ENCODE results near the gene METAP1. TPM values are rescaled to one million over a fixed set of nuclear protein-coding genes. Genes with fewer than 3 reads are reported as not detected.

METAP1 gene
- total and polyA plus RNA-seq, 8 donors, result 11.4 to 20.8 (median 16.5) TPM

- H3K9me3 ChIP-seq, result no peaks in the 10 kb centered on the region
- H3K4me1 ChIP-seq, result peaks cover 0 to 7% (median 7%) of the 10 kb centered on the region in 3 donors
- no peak for TF ChIP-seq CTCF (IDR thresholded peaks at IDR 0.05)
- ATAC-seq (no peak), FAIRE-seq (no peak), DNase-seq (peak in 3 of 6 donors; percentile 13 to 67 (median 28))
- H3K27me3 ChIP-seq, result no peaks in the 10 kb centered on the region
- WGBS, 2 donors, result 92 to 93% methylated on average over 37 to 39 of the region's 39 CpGs
- H3K36me3 ChIP-seq, result no peaks in the 10 kb centered on the region
- H3K27ac ChIP-seq, result no peak overlapping the region
- H3K4me3 ChIP-seq, result no peak overlapping the region
- intact Hi-C loops (cut with DNase I), result no loop called here
Measured at GRCh38 chr4:98993419-98994071, 2.0 kb upstream of the METAP1 start.

- no peaks in the 10 kb centered on the region for H3K27me3 ChIP-seq
- 34% methylated on average over 17 of the region's 17 CpGs for WGBS, 2 donors
- no peaks in the 10 kb centered on the region for H3K36me3 ChIP-seq
- no peaks in the 10 kb centered on the region for H3K9me3 ChIP-seq
- intact Hi-C loops (cut with DNase I), result no loop called here
- peak overlapping the region; percentile 54 to 85 (median 80) for H3K27ac ChIP-seq
- peaks cover 0 to 7% (median 7%) of the 10 kb centered on the region in 3 donors for H3K4me1 ChIP-seq
- H3K4me3 ChIP-seq, result peak overlapping the region; percentile 27 to 98 (median 65)
- DNase-seq (no peak), FAIRE-seq (no peak), ATAC-seq (no peak)
- TF ChIP-seq CTCF (IDR thresholded peaks at IDR 0.05), result no peak
Measured at GRCh38 chr4:98994474-98995182, 893 bp upstream of the METAP1 start.

- WGBS, 2 donors, result 0% methylated on average over 46 to 57 of the region's 57 CpGs
- intact Hi-C loops (cut with DNase I), result no loop called here
- H3K27me3 ChIP-seq, result no peaks in the 10 kb centered on the region
- peak overlapping the region; percentile 82 to 98 (median 90) for H3K4me3 ChIP-seq
- FAIRE-seq, result no peak
- H3K36me3 ChIP-seq, result no peaks in the 10 kb centered on the region
- no peak for TF ChIP-seq CTCF (IDR thresholded peaks at IDR 0.05)
- peak overlapping the region; percentile 63 to 92 (median 86) for H3K27ac ChIP-seq
- ATAC-seq, result no peak
- no peaks in the 10 kb centered on the region for H3K9me3 ChIP-seq
- peak in 3 of 6 donors; percentile 16 to 78 (median 28) for DNase-seq
- H3K4me1 ChIP-seq, result peaks cover 3 to 12% (median 7%) of the 10 kb centered on the region in 3 donors
Measured at GRCh38 chr4:98996056-98996764, 689 bp downstream of the METAP1 start.

GRCh38 chr4:98996765-98997068 lies 1.2 kb downstream of the METAP1 start:
- FAIRE-seq, result no peak
- ATAC-seq, result no peak
- TF ChIP-seq CTCF (IDR thresholded peaks at IDR 0.05), result no peak
- DNase-seq, result no peak
- intact Hi-C loops (cut with DNase I), result no loop called here
- H3K27me3 ChIP-seq, result no peaks in the 10 kb centered on the region
- peak overlapping the region; percentile 82 to 98 (median 90) for H3K4me3 ChIP-seq
- 30 to 35% methylated on average over 5 of the region's 5 CpGs for WGBS, 2 donors
- no peaks in the 10 kb centered on the region for H3K36me3 ChIP-seq
- H3K27ac ChIP-seq, result peak overlapping the region in 2 of 4 donors; percentile 89 to 92
- H3K4me1 ChIP-seq, result peaks cover 3 to 12% (median 7%) of the 10 kb centered on the region in 3 donors
- H3K9me3 ChIP-seq, result no peaks in the 10 kb centered on the region
